ENCODE data around the gene PRRX2.
"Not testable (repeated sequence)": the region's sequence is repeated elsewhere in the genome, so short reads cannot be mapped to it uniquely, and the experiment has no call there.

The PRRX2 gene

DNA sequence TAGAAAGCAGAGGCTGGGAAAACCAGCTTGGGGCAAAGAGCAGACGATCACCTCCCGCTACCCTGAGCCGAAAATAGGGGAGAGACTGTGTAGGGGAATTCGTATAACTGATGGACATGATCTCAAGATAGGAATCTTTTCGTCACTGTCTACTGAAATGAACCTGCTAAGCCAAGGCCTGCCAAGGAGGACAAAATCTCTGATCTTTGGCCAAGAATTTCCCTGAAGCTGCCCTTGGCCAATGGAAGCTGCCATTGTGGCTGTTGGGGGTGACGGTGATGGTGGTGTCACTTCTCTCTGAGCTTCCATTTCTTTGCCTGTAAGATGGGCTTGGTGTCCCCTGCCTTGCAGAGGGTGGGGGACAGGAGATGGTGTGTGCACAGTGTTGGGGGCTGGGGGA, 90.7 kb downstream of the PRRX2 start:
- DNase-seq (ENCODE audit: low read depth in 2 of 2): no peak

DNA sequence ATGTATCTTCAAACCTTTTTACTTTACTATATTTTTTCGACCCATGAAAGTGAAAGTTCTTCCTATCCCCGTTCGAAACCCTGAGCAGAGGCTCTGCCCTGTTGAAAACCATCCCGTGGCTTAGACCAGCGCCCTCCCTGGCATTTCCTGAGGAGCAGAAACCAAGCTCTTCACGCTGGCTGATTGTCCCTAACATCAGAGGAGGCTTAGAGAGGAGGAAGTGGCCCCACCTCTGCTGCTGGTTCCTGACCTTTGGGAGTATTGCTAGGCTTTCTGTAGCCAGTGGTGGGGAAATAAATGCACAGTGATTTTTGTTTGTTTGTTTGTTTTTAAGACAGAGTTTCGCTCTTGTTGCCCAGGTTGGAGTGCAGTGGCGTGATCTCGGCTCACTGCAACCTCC, 91.6 kb downstream of the PRRX2 start:
- no peak for DNase-seq (ENCODE audit: low read depth in 2 of 2)

DNA sequence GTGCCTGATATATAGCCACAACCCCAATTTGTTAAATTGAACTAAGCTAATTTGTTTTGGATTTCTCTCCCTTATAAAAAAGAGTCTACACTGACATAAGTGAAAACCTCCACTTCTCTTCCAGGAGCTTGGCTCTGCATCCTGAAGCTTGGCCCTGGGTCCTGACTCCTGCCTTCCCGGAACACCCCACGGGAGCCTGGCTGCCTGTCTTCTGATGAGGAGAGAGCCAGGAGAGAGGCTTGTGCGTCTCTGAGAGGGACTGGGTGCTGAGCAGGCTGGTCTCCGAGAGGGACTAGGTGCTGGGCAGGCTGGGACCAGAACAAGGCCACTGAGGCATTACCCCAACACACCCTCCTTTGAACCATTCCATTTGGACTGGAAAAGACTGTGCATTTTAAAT, 93.9 kb downstream of the PRRX2 start:
- no peak for DNase-seq (ENCODE audit: low read depth in 2 of 2)

DNA sequence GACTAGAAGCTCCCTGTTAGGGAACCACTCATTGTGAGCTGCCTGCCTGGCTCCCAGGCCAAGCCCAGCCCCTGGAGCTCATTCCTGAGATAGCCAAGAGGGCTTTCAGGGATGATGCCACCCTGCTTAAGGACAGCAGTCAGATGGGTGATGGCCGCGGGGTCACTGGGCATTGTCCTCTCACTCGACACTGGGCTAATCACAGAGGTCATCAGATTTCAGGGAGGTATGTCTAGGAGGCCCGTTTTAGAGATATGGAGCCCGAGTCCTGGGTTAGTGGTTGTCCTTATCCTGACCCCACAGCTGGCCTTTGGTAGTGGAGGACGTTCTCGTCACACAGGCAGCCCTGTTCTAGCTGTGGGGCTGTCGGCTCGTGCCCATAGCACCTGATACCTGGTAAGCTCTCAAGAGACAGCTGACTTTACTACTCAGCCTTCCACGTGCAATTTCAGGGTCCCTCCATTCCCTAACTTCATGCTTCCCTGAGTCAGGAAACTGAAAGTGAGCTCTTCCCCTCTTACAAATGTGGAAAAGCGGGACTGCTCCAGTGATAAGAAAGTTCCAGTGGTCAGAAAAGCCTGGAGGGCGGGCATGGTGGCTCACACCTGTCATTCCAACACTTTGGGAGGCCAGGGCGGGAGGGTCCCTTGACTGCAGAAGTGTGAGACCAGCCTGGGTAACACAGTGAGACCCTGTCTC, 94.5 kb downstream of the PRRX2 start:
- no peak for DNase-seq (ENCODE audit: low read depth in 2 of 2)

DNA sequence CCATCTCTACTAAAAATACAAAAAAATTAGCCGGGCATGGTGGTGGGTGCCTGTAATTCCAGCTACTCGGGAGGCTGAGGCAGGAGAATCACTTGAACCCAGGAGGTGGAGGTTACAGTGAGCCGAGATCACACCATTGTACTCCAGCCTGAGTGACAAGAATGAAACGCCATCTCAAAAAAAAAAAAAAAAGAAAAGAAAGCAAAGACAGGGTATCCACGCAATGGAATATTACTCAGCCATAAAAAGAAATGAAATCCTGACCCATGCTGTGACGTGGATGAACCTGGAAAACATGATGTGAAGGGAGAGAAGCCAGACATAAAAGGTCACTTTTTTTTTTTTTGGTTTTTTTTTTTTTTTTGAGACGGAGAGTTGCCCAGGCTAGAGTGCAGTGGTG, 95.3 kb downstream of the PRRX2 start:
- not testable (repeated sequence) for DNase-seq (ENCODE audit: low read depth in 2 of 2)

DNA sequence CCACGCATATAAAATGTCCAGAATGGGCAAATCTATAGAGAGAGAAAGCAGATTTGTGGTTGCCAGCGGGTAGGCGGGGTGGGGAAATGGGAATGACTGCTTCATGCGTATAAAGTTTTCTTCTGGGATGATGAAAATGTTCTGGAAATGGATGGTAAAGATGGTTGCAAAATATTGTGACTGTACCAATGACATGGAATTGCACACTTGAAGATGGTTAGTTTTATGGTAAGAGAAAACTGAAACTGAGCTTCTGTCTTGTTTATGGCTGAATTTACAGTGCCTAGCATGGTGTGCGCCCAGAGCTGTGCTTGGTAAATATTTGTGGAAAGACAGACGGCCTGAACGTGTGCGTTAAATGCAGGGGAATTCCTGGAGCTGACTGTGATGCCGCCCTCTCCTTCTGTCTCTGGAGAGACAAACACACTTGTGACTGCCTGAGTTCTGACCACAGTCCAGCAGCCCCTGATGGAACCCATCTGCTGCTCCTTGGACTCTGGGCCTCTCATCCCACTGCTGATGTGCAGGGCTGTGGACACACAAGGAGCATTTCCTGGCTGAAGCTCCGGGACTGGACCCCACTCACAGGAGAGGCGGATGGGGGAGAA, 96.0 kb downstream of the PRRX2 start:
- no peak for DNase-seq (ENCODE audit: low read depth in 2 of 2)

DNA sequence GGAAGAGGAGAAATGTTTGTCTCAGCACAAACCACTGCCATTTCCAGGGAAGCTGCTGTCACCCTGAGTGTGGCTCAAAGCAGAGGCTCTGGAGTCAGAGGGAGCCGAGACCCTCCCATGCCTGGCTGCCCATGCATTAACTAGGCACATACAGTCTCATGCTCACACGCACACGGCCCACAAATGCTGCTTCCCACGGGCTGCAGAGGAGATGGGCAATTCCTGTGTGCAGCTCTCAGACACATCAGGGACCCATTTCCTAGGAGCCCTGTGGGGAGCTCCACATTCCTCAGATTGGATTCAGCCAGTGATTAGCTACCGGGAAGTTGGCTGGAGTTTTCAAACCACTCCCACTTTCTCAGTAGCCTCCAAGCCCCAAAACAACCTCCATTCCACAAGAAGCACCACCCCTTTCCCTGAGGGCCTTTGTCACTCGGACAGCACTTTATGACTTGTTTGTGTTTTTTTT, 96.5 kb downstream of the PRRX2 start:
- DNase-seq (ENCODE audit: low read depth in 2 of 2): no peak

DNA sequence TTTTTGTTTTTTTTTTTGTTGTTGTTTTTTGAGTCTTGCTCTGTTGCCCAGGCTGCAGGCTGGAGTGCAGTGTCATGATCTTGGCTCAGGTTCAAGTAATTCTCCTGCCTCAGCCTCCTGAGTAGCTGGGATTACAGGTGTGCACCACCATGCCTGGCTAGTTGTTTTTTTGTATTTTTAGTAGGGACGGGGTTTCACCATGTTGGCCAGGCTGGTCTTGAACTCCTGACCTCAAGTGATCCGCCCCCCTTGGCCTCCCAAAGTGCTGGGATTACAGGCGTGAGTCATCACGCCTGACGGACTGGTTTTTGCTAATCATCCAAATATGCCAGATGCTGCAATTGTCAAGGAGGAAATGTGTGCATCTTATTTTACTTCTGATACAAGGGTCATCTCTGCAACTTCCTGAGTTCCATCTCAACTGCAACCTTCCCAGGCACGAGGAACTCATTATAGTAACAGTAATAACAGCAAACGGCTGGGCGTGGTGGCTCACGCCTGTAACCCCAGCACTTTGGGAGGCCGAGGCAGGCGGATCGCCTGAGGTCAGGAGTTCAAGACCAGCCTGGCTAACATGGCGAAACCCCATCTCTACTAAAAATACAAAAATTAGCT, 97.0 kb downstream of the PRRX2 start:
- not testable (repeated sequence) for DNase-seq (ENCODE audit: low read depth in 2 of 2)

DNA sequence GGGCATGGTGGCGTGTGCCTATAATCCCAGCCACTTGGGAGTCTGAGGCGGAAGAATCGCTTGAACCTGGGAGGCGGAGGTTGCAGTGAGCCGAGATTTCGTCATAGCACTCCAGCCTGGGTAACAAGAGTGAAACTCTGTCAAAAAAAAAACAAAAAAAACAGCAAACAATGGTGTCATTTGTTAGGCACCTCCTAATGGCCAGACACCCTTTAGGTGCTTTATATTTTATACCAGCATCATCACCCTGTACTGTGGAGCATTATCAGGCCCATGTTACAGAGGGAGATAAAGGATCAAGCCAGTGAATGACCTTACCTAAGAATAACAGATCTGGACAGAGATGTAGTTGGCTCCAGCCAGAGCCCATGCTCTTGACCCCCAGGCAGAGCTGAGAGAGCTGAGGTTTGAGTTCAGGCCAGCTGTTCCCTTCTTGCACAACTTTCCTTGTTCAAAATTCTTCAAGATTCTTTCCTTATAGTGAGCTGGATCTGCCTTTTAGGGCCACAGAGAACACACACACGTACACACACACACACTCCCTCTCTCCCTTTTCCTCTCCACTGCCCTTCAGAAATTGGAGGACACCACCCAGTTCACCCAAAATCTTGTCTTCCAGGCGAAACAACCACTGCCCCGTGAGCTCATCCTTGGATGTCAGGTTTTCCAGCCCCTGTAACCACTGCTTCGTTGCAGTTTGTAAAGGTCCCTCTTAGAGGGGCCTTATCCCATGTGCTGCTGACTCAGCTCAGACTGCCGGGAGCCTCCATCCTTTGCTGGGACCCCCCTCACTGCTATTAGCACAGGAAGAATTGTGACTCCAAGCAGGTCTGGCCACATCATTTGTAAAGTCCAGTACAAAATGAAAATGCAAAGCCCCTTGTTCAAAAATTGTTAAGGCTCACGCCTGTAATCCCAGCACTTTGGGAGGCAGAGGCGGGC, 97.8 kb downstream of the PRRX2 start:
- DNase-seq (ENCODE audit: low read depth in 2 of 2): no peak

DNA sequence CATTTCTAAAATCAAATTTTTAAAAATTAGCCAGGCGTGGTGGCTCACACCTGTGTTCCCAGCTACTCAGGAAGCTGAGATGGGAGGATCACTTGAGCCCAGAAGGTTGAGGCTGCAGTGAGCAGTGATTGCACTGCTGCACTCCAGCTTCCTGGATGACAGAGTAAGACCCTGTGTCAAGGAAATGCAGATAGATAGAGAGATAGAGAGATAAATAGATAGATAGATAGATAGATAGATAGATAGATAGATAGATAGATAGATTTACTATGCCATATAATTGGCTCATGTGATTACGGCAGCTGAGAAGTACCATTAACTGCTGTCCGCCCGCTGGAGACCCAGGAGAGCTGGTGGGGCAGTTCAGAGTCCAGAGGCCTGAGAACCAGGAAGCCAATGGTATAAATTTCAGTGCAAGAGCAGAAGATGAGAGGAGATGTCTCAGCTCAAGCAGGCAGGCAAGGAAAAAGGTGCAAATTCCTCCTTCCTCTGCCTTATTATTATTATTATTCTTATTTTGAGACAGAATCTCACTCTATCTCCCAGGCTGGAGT, 100.4 kb downstream of the PRRX2 start:
- DNase-seq (ENCODE audit: low read depth in 2 of 2): no peak

DNA sequence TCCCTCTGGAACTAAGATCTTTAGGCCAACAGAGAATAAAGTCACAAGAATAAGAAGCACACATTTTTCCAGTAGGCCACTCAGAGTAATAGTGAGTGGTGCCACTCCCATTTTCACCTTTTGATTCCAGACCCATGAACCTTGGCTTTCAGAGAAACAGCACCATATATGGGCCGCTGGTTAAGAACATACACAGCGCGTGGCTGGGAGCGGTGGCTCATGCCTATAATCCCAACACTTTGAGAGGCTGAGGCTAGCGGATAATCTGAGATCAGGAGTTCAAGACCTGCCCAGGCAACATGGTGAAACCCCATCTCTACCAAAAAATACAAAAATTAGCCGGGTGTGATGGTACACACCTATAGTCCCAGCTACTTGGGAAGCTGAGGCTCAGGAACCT, 103.0 kb downstream of the PRRX2 start:
- no peak for DNase-seq (ENCODE audit: low read depth in 2 of 2)

DNA sequence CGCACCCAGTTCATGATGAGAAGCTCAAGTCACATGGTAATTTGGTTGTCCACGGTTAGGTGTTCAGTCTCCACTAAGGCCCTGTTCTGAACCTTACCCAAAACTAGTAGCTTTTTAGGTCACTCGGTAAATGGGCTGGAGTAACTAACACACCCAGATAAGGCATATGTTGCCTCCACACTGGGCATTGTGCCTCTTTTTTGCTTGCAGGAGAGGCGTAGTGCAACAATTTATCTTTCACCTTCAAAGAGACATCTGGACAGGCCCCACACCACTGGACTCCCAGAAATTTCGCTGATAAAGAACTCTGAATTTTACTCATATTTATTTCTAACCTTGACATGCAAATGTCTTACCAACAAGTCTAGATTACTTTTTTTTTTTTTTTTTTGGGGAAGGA, 104.2 kb downstream of the PRRX2 start:
- DNase-seq (ENCODE audit: low read depth in 2 of 2): no peak

DNA sequence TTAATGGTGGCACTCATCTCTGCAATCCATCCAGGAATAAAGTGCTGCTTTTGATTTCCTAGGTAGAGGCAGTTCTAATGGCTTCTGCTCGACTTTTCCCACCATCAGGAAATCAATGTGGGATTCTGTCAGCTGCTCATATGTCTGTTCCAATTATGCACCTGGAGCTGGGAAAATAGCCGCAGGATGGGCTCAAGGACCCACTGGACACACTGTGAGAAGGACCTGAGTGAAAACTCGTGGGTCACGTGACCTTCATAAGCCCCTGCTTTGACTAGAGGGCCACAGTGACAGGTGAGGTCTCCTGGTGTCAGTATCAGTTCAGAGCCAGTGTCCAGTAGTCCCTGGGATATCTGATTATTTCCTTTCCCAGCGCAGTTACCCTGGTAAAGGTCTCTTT, 105.3 kb downstream of the PRRX2 start:
- no peak for DNase-seq (ENCODE audit: low read depth in 2 of 2)
